ENCODE data around the gene TPP1. TPM values are rescaled to one million over a fixed set of nuclear protein-coding genes. Genes with fewer than 3 reads are reported as not detected.

Gene TPP1
- total and polyA plus RNA-seq, 9 of the 15 experiments (the other 6 are each of a cell fraction or from before 2014, with no cell fraction given), result 7.5 to 75.8 (median 15.7) TPM

DNA sequence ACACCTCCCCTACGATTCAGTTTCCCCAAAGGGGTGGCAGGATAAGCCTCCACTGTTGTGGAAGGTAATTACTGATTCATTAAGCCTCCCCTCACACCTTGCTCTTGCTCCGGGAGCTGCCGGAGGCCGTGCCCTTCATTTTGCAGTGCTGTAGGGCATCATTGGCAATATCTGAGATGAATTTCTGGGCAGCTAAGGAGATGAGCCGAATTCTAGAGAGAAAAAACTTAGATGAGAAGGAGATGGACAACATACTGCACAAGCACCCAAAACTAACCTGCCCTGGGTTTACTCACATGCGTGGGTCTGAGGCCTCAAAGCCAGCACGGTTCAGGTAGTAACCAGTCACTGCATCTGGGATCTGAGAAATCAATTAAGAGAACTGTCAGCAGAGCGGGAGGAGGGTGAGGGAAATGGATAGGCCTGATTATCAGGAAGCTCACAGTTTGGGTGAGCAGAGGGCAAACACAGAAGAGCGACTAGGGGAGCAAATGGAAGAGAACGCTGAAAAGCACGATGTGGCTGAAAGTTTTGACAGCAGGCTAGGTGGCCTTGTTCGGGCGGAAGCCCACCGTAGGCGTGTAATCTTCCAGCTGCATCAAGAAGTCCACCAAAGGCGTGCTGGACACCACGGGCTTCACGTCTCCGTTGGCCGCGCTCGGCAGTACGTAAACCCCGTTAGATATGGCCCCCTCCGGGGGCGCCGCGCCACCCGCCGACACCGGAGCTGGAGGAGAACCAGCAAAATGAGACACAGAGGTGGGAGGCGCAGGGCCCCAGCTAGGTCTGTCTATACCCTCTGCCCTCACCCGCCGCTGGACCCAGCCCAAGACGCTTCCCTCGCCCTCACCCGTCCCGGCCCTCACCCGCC is 7.9 kb downstream of the TPP1 start (continued):
- TF ChIP-seq E2F3 (CRISPR knock-in tag; IDR thresholded peaks at IDR 0.05) (no peak), PRMT5 (CRISPR knock-in tag; IDR thresholded peaks at IDR 0.05) (no peak), ZNF212 (CRISPR knock-in tag; IDR thresholded peaks at IDR 0.05) (0 out of 2 replicates have a peak, but pooled peaks have one; percentile 18), SMARCA4 (IDR thresholded peaks at IDR 0.05) (no peak), CEBPB (tag; IDR thresholded peaks at IDR 0.05) (no peak), STAG1 (CRISPR knock-in tag; IDR thresholded peaks at IDR 0.05; ENCODE audit: borderline replicate concordance) (no peak), ZNF263 (CRISPR knock-in tag; IDR thresholded peaks at IDR 0.05; ENCODE audit: borderline replicate concordance) (no peak), SP2 (IDR thresholded peaks at IDR 0.05; ENCODE audit: extremely low read depth, low read depth, low read length, poor library complexity, severe bottlenecking) (no peak), GTF2F1 (IDR thresholded peaks at IDR 0.05; ENCODE audit: low read depth, low read length) (no peak), CC2D1A (IDR thresholded peaks at IDR 0.05) (no peak), POLR2B (IDR thresholded peaks at IDR 0.05; ENCODE audit: low read depth, partially characterized antibody) (peak; percentile 67), DDX20 (tag; IDR thresholded peaks at IDR 0.05; ENCODE audit: low read depth) (no peak), ZNF347 (CRISPR knock-in tag; IDR thresholded peaks at IDR 0.05; ENCODE audit: low read depth) (no peak), ARID1B (IDR thresholded peaks at IDR 0.05) (no peak)
- TF ChIP-seq, protein P1, sequence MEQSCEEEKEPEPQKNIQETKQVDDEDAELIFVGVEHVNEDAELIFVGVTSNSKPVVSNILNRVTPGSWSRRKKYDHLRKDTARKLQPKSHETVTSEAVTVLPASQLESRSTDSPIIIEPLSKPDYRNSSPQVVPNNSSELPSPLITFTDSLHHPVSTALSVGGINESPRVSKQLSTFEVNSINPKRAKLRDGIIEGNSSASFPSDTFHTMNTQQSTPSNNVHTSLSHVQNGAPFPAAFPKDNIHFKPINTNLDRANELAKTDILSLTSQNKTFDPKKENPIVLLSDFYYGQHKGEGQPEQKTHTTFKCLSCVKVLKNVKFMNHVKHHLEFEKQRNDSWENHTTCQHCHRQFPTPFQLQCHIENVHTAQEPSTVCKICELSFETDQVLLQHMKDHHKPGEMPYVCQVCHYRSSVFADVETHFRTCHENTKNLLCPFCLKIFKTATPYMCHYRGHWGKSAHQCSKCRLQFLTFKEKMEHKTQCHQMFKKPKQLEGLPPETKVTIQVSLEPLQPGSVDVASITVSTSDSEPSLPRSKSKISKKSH (CRISPR knock-in tag; IDR thresholded peaks at IDR 0.05), result no peak
- TF ChIP-seq, protein P2, sequence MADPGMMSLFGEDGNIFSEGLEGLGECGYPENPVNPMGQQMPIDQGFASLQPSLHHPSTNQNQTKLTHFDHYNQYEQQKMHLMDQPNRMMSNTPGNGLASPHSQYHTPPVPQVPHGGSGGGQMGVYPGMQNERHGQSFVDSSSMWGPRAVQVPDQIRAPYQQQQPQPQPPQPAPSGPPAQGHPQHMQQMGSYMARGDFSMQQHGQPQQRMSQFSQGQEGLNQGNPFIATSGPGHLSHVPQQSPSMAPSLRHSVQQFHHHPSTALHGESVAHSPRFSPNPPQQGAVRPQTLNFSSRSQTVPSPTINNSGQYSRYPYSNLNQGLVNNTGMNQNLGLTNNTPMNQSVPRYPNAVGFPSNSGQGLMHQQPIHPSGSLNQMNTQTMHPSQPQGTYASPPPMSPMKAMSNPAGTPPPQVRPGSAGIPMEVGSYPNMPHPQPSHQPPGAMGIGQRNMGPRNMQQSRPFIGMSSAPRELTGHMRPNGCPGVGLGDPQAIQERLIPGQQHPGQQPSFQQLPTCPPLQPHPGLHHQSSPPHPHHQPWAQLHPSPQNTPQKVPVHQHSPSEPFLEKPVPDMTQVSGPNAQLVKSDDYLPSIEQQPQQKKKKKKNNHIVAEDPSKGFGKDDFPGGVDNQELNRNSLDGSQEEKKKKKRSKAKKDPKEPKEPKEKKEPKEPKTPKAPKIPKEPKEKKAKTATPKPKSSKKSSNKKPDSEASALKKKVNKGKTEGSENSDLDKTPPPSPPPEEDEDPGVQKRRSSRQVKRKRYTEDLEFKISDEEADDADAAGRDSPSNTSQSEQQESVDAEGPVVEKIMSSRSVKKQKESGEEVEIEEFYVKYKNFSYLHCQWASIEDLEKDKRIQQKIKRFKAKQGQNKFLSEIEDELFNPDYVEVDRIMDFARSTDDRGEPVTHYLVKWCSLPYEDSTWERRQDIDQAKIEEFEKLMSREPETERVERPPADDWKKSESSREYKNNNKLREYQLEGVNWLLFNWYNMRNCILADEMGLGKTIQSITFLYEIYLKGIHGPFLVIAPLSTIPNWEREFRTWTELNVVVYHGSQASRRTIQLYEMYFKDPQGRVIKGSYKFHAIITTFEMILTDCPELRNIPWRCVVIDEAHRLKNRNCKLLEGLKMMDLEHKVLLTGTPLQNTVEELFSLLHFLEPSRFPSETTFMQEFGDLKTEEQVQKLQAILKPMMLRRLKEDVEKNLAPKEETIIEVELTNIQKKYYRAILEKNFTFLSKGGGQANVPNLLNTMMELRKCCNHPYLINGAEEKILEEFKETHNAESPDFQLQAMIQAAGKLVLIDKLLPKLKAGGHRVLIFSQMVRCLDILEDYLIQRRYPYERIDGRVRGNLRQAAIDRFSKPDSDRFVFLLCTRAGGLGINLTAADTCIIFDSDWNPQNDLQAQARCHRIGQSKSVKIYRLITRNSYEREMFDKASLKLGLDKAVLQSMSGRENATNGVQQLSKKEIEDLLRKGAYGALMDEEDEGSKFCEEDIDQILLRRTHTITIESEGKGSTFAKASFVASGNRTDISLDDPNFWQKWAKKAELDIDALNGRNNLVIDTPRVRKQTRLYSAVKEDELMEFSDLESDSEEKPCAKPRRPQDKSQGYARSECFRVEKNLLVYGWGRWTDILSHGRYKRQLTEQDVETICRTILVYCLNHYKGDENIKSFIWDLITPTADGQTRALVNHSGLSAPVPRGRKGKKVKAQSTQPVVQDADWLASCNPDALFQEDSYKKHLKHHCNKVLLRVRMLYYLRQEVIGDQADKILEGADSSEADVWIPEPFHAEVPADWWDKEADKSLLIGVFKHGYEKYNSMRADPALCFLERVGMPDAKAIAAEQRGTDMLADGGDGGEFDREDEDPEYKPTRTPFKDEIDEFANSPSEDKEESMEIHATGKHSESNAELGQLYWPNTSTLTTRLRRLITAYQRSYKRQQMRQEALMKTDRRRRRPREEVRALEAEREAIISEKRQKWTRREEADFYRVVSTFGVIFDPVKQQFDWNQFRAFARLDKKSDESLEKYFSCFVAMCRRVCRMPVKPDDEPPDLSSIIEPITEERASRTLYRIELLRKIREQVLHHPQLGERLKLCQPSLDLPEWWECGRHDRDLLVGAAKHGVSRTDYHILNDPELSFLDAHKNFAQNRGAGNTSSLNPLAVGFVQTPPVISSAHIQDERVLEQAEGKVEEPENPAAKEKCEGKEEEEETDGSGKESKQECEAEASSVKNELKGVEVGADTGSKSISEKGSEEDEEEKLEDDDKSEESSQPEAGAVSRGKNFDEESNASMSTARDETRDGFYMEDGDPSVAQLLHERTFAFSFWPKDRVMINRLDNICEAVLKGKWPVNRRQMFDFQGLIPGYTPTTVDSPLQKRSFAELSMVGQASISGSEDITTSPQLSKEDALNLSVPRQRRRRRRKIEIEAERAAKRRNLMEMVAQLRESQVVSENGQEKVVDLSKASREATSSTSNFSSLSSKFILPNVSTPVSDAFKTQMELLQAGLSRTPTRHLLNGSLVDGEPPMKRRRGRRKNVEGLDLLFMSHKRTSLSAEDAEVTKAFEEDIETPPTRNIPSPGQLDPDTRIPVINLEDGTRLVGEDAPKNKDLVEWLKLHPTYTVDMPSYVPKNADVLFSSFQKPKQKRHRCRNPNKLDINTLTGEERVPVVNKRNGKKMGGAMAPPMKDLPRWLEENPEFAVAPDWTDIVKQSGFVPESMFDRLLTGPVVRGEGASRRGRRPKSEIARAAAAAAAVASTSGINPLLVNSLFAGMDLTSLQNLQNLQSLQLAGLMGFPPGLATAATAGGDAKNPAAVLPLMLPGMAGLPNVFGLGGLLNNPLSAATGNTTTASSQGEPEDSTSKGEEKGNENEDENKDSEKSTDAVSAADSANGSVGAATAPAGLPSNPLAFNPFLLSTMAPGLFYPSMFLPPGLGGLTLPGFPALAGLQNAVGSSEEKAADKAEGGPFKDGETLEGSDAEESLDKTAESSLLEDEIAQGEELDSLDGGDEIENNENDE (IDR thresholded peaks at IDR 0.05; ENCODE audit: low read depth, low read length), result no peak

All from K562 (cell line).